Esophagus mucosa (tissue), 1 donor: ENCODE measurements around the gene SUCLG1. TPM values are rescaled to one million over a fixed set of nuclear protein-coding genes. Genes with fewer than 3 reads are reported as not detected.
A peak's percentile ranks its signal among the peaks of the same experiment; 100 is the strongest.

ENCODE experiments used
- ATAC-seq: fragments of 200-7000 bp; cut with Tn5 transposase; one replicate; pipeline ENCODE4 v1.9.1; 2020
- total RNA-seq: library from RNA; stranded (reverse); gene quantifications from one replicate; pipeline ENCODE4 v1.2.4, GENCODE V29; 2023
- donor health status: DM: yes; HTN: yes; CAD: no.

Gene SUCLG1
- total RNA-seq, 1 donor from 2014 or later = 90.5 TPM

GRCh38 chr2:84460670-84461069 is 1.6 kb upstream of the SUCLG1 start:
- ATAC-seq = no peak

- no peak for ATAC-seq
These were observed 907 bp upstream of the SUCLG1 start for GRCh38 chr2:84459944-84460429.

GRCh38 chr2:84458551-84459017 is 496 bp downstream of the SUCLG1 start:
- peak; percentile 39 for ATAC-seq

- no peak for ATAC-seq
These were observed 1.4 kb downstream of the SUCLG1 start for GRCh38 chr2:84457686-84458085.

- ATAC-seq = no peak
These were observed 2.9 kb downstream of the SUCLG1 start for GRCh38 chr2:84456156-84456555.

GRCh38 chr2:84454581-84454980 is 4.5 kb downstream of the SUCLG1 start:
- ATAC-seq = no peak

- ATAC-seq = no peak
These were observed 6.5 kb downstream of the SUCLG1 start for GRCh38 chr2:84452624-84453023.

GRCh38 chr2:84451579-84451978 is 7.5 kb downstream of the SUCLG1 start:
- ATAC-seq = no peak

GRCh38 chr2:84450288-84451227 is 8.5 kb downstream of the SUCLG1 start:
- ATAC-seq = no peak

GRCh38 chr2:84449711-84450110 is 9.4 kb downstream of the SUCLG1 start:
- ATAC-seq = no peak

- no peak for ATAC-seq
These were observed 10.0 kb downstream of the SUCLG1 start for GRCh38 chr2:84449055-84449454.

GRCh38 chr2:84443477-84443876 is 15.6 kb downstream of the SUCLG1 start:
- no peak for ATAC-seq

- ATAC-seq = no peak
These were observed 16.2 kb downstream of the SUCLG1 start for GRCh38 chr2:84442888-84443287.

- ATAC-seq = no peak
These were observed 17.6 kb downstream of the SUCLG1 start for GRCh38 chr2:84441505-84441904.

- ATAC-seq = no peak
These were observed 18.0 kb downstream of the SUCLG1 start for GRCh38 chr2:84441036-84441435.

GRCh38 chr2:84435345-84436025 is 23.6 kb downstream of the SUCLG1 start:
- ATAC-seq = no peak

GRCh38 chr2:84429328-84429727 is 29.8 kb downstream of the SUCLG1 start:
- no peak for ATAC-seq

GRCh38 chr2:84427235-84428138 is 31.6 kb downstream of the SUCLG1 start:
- ATAC-seq = no peak

GRCh38 chr2:84425310-84425709 is 33.8 kb downstream of the SUCLG1 start:
- ATAC-seq = no peak

- ATAC-seq = no peak
These were observed 34.9 kb downstream of the SUCLG1 start for GRCh38 chr2:84424152-84424551.

GRCh38 chr2:84421791-84422190 is 37.3 kb downstream of the SUCLG1 start:
- no peak for ATAC-seq

- ATAC-seq = no peak
These were observed 37.9 kb downstream of the SUCLG1 start for GRCh38 chr2:84421197-84421596.
